ENCODE results near the gene C16orf54. TPM values are rescaled to one million over a fixed set of nuclear protein-coding genes. Genes with fewer than 3 reads are reported as not detected.
A peak's percentile ranks its signal among the peaks of the same experiment; 100 is the strongest.

The C16orf54 gene
- total and polyA plus RNA-seq, 7 donors = 0.03 to 0.57 (median 0.24) TPM

GRCh38 chr16:29745121-29745852 is 503 bp downstream of the C16orf54 start:
- Histone ChIP-seq H3K27ac (no peak overlapping the region), H3K4me3 (peak overlapping the region; percentile 32), H3K27me3 (ENCODE audit: insufficient read depth in 3 of 3, low read length in 2 of 3) (no peaks in the 10 kb centered on the region), H3K4me1 (no peaks in the 10 kb centered on the region), H3K36me3 (ENCODE audit: insufficient read depth in 1 of 2, low read depth in 1 of 2) (no peaks in the 10 kb centered on the region), H3K9me3 (no peaks in the 10 kb centered on the region)
- no peak for TF ChIP-seq CTCF (IDR thresholded peaks at IDR 0.05)
- WGBS, 3 donors = 72 to 76% (median 74%) methylated on average over 16 of the region's 16 CpGs
- no peak for DNase-seq
- ATAC-seq = peak in 1 of 4 donors; percentile 6
- intact Hi-C loops (cut with DNase I) = loop anchor here (5.0 to 10.0 kb wide), 2 partner anchors 37 to 140 kb away; no protein-coding TSS in a partner anchor

DNA sequence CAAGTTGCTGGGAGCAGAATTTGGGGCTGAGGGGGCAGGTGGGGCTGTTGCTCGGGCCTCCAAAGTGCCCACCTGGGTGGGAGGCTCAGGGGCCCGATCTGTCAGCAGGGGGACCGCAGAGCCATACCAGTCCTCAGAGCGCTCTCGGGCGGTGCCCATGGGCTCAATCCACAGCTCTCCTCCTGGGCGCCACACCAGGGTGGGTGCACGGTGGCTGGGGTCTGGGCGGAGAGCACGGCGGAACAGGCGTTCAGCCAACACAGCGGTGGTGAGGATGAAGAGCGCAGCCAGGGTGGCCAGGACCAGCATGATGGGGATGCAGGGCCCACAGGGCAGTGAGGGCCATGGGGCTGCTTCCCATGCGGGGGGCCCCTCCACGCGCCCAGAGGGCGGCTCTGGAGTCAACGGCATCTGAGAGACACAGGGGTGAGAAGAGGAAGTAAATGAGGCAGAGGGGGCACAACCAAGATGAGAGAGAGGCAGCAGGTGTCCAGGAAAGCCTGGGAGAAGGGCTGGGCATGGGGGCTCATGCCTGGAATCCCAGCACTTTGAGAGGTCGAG is 1.2 kb downstream of the C16orf54 start:
- DNase-seq (no peak), ATAC-seq (no peak)
- Histone ChIP-seq H3K27me3 (ENCODE audit: insufficient read depth in 3 of 3, low read length in 2 of 3) (no peaks in the 10 kb centered on the region), H3K4me3 (no peak overlapping the region), H3K9me3 (no peaks in the 10 kb centered on the region), H3K27ac (no peak overlapping the region), H3K36me3 (ENCODE audit: insufficient read depth in 1 of 2, low read depth in 1 of 2) (no peaks in the 10 kb centered on the region), H3K4me1 (no peaks in the 10 kb centered on the region)
- 85 to 90% (median 85%) methylated on average over 17 to 20 of the region's 20 CpGs for WGBS, 3 donors
- TF ChIP-seq CTCF (IDR thresholded peaks at IDR 0.05) = no peak
- intact Hi-C loops (cut with DNase I) = loop anchor here (5.0 to 10.0 kb wide), 2 partner anchors 38 to 140 kb away; no protein-coding TSS in a partner anchor

DNA sequence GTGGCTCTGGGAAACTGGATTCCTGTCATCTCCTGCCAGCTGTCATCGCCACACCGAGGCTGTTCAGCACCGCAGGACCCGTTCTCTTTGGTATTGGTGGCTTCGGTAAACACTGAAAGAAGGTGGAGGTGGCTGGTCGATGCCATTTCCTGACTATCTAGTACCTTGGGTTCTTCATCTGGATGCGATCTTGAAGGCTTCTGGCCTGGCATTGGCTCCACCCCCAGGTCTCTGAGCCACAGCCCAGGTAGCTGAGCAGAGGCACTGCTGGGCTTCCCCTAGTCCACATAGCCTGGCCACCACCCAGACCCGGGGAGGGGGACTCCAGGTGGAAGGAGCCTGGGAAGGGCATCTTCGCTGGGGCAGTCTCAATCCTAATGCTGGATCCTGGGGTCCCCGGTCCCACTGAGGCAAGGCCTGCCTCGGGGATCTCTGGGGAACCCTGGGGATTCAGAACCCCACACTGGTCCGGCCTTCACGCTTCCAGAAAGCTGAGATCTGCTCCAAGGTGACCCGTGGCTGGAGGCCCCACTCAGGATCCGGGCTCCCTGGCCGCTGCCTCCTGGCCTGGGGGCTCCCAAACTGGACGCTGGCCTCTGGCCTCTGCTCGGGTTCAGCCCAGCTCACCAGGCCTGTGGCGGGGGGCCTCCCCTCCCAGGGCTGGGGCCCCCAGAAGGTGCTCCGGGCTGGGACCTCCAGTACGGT is 1.8 kb downstream of the C16orf54 start:
- Histone ChIP-seq H3K27me3 (ENCODE audit: insufficient read depth in 3 of 3, low read length in 2 of 3) (no peaks in the 10 kb centered on the region), H3K4me1 (no peaks in the 10 kb centered on the region), H3K27ac (no peak overlapping the region), H3K36me3 (ENCODE audit: insufficient read depth in 1 of 2, low read depth in 1 of 2) (no peaks in the 10 kb centered on the region), H3K9me3 (no peaks in the 10 kb centered on the region), H3K4me3 (no peak overlapping the region)
- ATAC-seq (no peak), DNase-seq (no peak)
- no peak for TF ChIP-seq CTCF (IDR thresholded peaks at IDR 0.05)
- 75 to 85% (median 82%) methylated on average over 21 of the region's 21 CpGs for WGBS, 3 donors
- intact Hi-C loops (cut with DNase I) = loop anchor here in 1 of 2 donors (10.0 kb wide), 1 partner anchor 141 kb away; no protein-coding TSS in a partner anchor

DNA sequence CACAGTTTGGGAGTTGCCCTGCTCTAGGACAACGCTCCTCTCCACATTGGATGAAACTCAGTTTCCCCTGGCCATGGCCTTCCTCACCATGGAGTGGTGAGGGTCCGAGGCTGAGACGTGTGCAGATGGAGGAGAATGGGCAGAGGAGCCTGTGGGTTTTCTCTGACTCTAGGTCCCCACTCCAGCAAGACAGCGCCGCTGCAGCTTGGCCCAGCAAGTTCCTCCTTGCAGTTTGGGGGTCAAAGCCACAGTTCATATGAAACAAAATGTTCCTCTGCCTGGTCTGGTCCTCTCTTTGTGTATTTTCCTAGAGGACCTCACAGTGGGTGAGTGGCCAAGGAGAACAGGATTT is 2.3 kb downstream of the C16orf54 start:
- no peaks in the 10 kb centered on the region for H3K9me3 ChIP-seq
- no peak overlapping the region for H3K4me3 ChIP-seq
- H3K4me1 ChIP-seq = no peaks in the 10 kb centered on the region
- H3K36me3 ChIP-seq (ENCODE audit: insufficient read depth in 1 of 2, low read depth in 1 of 2) = no peaks in the 10 kb centered on the region
- no peak overlapping the region for H3K27ac ChIP-seq
- 77 to 91% (median 81%) methylated on average over 5 of the region's 5 CpGs for WGBS, 3 donors
- ATAC-seq = no peak
- intact Hi-C loops (cut with DNase I) = loop anchor here in 1 of 2 donors (10.0 kb wide), 1 partner anchor 141 kb away; no protein-coding TSS in a partner anchor
- DNase-seq = no peak
- H3K27me3 ChIP-seq (ENCODE audit: insufficient read depth in 3 of 3, low read length in 2 of 3) = no peaks in the 10 kb centered on the region
- TF ChIP-seq CTCF (IDR thresholded peaks at IDR 0.05) = no peak

Data from psoas muscle (tissue), 8 donors.